ENCODE measurements around the gene MRPL16. TPM values are rescaled to one million over a fixed set of nuclear protein-coding genes. Genes with fewer than 3 reads are reported as not detected.

MRPL16 gene
- total RNA-seq, 1 donor from 2014 or later: 29.7 TPM

GRCh38 chr11:59779487-59779886, 31.1 kb downstream of the MRPL16 start:
- TF ChIP-seq CTCF (IDR thresholded peaks at IDR 0.05): no peak
- no peak overlapping the region for H3K4me3 ChIP-seq
- intact Hi-C loops (cut with DNase I): no loop called here
- ATAC-seq (no peak), DNase-seq (no peak)
- H3K9me3 ChIP-seq: no peaks in the 10 kb centered on the region
- H3K4me1 ChIP-seq: peaks cover 13% of the 10 kb centered on the region
- H3K27me3 ChIP-seq (ENCODE audit: low read depth): no peaks in the 10 kb centered on the region
- H3K36me3 ChIP-seq: peaks cover 43% of the 10 kb centered on the region
- H3K27ac ChIP-seq: no peak overlapping the region

- DNase-seq: no peak
- H3K27ac ChIP-seq: no peak overlapping the region
- no peak for TF ChIP-seq CTCF (IDR thresholded peaks at IDR 0.05)
- no peak for ATAC-seq
- intact Hi-C loops (cut with DNase I): no loop called here
- H3K4me1 ChIP-seq: peaks cover 13% of the 10 kb centered on the region
- peaks cover 54% of the 10 kb centered on the region for H3K36me3 ChIP-seq
- H3K27me3 ChIP-seq (ENCODE audit: low read depth): no peaks in the 10 kb centered on the region
- no peak overlapping the region for H3K4me3 ChIP-seq
- H3K9me3 ChIP-seq: no peaks in the 10 kb centered on the region
Observed at GRCh38 chr11:59778122-59778521, 32.5 kb downstream of the MRPL16 start.

DNA sequence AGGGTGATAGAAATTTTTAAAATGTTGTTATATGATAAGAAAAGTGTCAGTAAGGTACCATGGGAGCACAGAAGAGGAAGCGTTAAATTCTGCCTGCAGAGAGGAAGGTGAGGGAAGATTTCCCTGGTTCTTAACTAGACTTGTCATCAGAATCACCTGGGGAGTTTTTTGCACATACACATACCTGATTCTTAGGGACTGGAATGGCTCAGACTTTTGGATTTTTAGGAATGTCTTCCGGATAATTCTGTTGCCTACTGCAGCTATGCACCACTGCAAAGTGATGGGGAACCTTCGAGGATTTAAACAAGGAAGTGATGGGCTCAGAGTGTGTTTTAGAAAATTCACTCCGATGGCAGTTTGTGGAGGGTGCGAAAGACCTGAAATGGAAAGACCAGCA, 33.5 kb downstream of the MRPL16 start:
- ATAC-seq (peak in 1 of 2 donors; percentile 55), DNase-seq (no peak)
- peaks cover 54% of the 10 kb centered on the region for H3K36me3 ChIP-seq
- H3K27me3 ChIP-seq (ENCODE audit: low read depth): no peaks in the 10 kb centered on the region
- H3K4me1 ChIP-seq: peaks cover 19% of the 10 kb centered on the region
- no peak overlapping the region for H3K4me3 ChIP-seq
- no peak for TF ChIP-seq CTCF (IDR thresholded peaks at IDR 0.05)
- H3K27ac ChIP-seq: peak overlapping the region; percentile 22
- intact Hi-C loops (cut with DNase I): no loop called here
- no peaks in the 10 kb centered on the region for H3K9me3 ChIP-seq

GRCh38 chr11:59776210-59777066, 34.1 kb downstream of the MRPL16 start:
- peaks cover 26% of the 10 kb centered on the region for H3K4me1 ChIP-seq
- DNase-seq (no peak), ATAC-seq (peak; percentile 53 to 84)
- H3K27me3 ChIP-seq (ENCODE audit: low read depth): no peaks in the 10 kb centered on the region
- no peaks in the 10 kb centered on the region for H3K9me3 ChIP-seq
- H3K27ac ChIP-seq: peak overlapping the region; percentile 22
- TF ChIP-seq CTCF (IDR thresholded peaks at IDR 0.05): no peak
- H3K4me3 ChIP-seq: no peak overlapping the region
- peaks cover 54% of the 10 kb centered on the region for H3K36me3 ChIP-seq
- intact Hi-C loops (cut with DNase I): no loop called here

GRCh38 chr11:59773083-59773440, 37.5 kb downstream of the MRPL16 start:
- H3K4me3 ChIP-seq: no peak overlapping the region
- no peak for ATAC-seq
- H3K4me1 ChIP-seq: peaks cover 51% of the 10 kb centered on the region
- H3K27ac ChIP-seq: no peak overlapping the region
- no peaks in the 10 kb centered on the region for H3K27me3 ChIP-seq (ENCODE audit: low read depth)
- no peaks in the 10 kb centered on the region for H3K9me3 ChIP-seq
- no peak for DNase-seq
- intact Hi-C loops (cut with DNase I): no loop called here
- H3K36me3 ChIP-seq: peaks cover 35% of the 10 kb centered on the region
- no peak for TF ChIP-seq CTCF (IDR thresholded peaks at IDR 0.05)
